Muscle of leg (tissue), 11 donors: ENCODE results near the gene POLDIP2. TPM values are rescaled to one million over a fixed set of nuclear protein-coding genes. Genes with fewer than 3 reads are reported as not detected.
A peak's percentile ranks its signal among the peaks of the same experiment; 100 is the strongest.

ENCODE experiments used
- DNase-seq: peaks from one replicate; pipeline ENCODE4 v3.0.0; 2013
- H3K27ac ChIP-seq: one replicate; pipeline ENCODE4 v1.5.1; 2013; ENCODE audit warnings: mild to moderate bottlenecking, low read length, control low read depth
- H3K27me3 ChIP-seq: one replicate; pipeline ENCODE4 v1.6.1; 2013; ENCODE audit warnings: low read length; ENCODE audit not compliant: control insufficient read depth, insufficient read depth
- H3K36me3 ChIP-seq: one replicate; pipeline ENCODE4 v1.6.1; 2013; ENCODE audit warnings: low read length; ENCODE audit not compliant: control insufficient read depth, insufficient read depth
- H3K4me1 ChIP-seq: one replicate; pipeline ENCODE4 v1.6.1; 2013; ENCODE audit warnings: low read length; ENCODE audit not compliant: control insufficient read depth, insufficient read depth
- H3K4me3 ChIP-seq: one replicate; pipeline ENCODE4 v1.5.1; 2013; ENCODE audit warnings: low read length, control low read depth
- H3K9me3 ChIP-seq: replicated peaks from 2 replicates; pipeline ENCODE4 v1.6.1; 2013; ENCODE audit warnings: low read depth, low read length; ENCODE audit not compliant: control insufficient read depth
- WGBS: methylation state at CpG from one replicate; pipeline ENCODE4 v1.1.5; 2013; ENCODE audit warnings: missing lambda C conversion rate; ENCODE audit not compliant: insufficient coverage; 5-methylcytosine and 5-hydroxymethylcytosine counted together
- polyA plus RNA-seq, 8 donors: library from polyadenylated mRNA; unstranded; fragments of 120-200 nt; gene quantifications; one replicate each; pipeline versions ENCODE4 v1.2.1 to v1.2.3, GENCODE V29; 2013; ENCODE audit warnings: inconsistent platforms in 1 of 8, low replicate concordance in 1 of 8; ENCODE audit not compliant: insufficient read length in 8 of 8, insufficient read depth in 1 of 8
- total RNA-seq: library from RNA; stranded (reverse); fragments of 120-200 nt; gene quantifications from one replicate; pipeline ENCODE4 v1.2.4, GENCODE V29; 2013

POLDIP2 gene
- total and polyA plus RNA-seq, 9 donors: 53.0 to 65.2 (median 60.5) TPM

DNA sequence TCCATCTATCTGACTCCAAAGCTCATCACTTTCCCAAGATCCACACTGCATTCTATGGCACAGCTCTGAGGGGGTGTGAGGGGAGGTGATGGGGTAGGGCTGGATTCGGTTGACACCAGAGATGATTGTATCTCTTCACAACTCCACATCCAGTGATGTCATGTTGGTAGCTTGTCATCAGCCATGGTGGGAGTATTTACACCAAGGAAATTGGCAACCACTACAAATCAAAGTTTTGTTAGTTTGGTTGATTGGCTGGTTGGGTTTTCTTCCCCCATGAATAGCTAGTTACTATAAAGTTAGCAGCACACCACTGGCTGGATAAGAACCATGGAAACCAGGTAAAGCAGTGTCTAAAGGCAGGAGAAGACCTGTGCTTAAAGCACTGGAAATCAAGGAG is 33.7 kb upstream of the POLDIP2 start:
- DNase-seq: no peak
- H3K36me3 ChIP-seq: peaks cover 48% of the 10 kb centered on the region
- H3K27ac ChIP-seq: no peak overlapping the region

DNA sequence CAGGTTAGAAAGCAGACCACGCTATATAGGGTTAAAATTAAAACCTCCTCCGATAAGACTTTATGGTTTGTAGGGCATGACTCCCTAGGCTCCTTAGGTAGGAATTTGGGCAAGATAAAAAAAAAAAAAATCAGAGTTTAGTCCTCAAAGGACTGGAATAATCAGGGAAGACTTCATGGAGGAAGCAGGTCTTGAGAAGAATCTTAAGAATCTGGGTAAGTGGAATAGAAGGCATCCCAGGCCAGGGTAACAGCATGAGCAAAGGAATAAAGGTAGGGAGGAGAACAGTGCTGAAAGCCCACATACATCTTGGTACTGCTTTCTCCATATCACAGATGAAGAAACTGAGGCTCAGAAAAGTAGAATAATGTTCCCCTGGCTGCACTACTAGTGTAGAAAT is 33.2 kb upstream of the POLDIP2 start:
- DNase-seq: no peak
- no peaks in the 10 kb centered on the region for H3K9me3 ChIP-seq
- no peaks in the 10 kb centered on the region for H3K27me3 ChIP-seq
- no CpG with 5 or more reads among the region's 2 CpGs for WGBS
- no peak overlapping the region for H3K4me3 ChIP-seq
- H3K4me1 ChIP-seq: no peaks in the 10 kb centered on the region
- peaks cover 44% of the 10 kb centered on the region for H3K36me3 ChIP-seq
- H3K27ac ChIP-seq: no peak overlapping the region

More for the DNA sequence above, 33.7 kb upstream of the POLDIP2 start:
- no peaks in the 10 kb centered on the region for H3K9me3 ChIP-seq
- no peak overlapping the region for H3K4me3 ChIP-seq
- H3K27me3 ChIP-seq: no peaks in the 10 kb centered on the region
- H3K4me1 ChIP-seq: no peaks in the 10 kb centered on the region
- WGBS: no CpG with 5 or more reads among the region's 1 CpG

DNA sequence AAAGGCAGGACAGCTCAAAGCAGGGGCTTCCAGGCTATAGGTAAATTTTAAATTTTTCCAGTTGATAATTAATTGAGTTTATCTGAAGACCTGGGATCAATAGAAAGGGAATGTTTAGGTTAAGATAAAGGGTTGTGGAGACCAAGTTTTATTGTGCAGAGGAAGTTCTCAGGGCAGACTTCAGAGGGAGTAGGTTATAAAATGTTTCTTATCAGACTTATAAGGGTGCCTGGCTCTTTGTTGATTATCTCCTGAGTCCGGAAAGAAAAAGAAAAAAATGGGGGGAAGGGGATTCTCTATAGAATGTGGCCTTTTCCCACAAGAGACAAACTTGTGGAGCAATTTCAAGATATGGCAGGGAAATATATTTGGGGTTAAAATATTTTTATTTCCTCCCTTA is 32.8 kb upstream of the POLDIP2 start:
- Histone ChIP-seq H3K4me3 (no peak overlapping the region), H3K9me3 (no peaks in the 10 kb centered on the region), H3K27me3 (no peaks in the 10 kb centered on the region), H3K36me3 (peaks cover 41% of the 10 kb centered on the region), H3K27ac (no peak overlapping the region), H3K4me1 (no peaks in the 10 kb centered on the region)
- no peak for DNase-seq
- no CpG with 5 or more reads among the region's 1 CpG for WGBS

DNA sequence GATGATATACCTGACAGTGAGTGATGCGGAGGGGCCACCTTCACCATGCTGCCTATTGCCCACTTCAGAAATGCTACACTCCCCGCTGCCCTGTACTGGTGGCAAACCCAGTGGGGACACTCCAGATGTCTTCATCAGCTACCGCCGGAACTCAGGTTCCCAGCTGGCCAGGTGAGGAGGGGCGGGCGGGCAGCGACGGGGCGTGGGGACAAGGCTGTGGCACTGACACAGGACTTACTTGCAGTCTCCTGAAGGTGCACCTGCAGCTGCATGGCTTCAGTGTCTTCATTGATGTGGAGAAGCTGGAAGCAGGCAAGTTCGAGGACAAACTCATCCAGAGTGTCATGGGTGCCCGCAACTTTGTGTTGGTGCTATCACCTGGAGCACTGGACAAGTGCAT is 30.8 kb upstream of the POLDIP2 start:
- 91% methylated on average over 11 of the region's 11 CpGs for WGBS
- Histone ChIP-seq H3K4me1 (peaks cover 5% of the 10 kb centered on the region), H3K9me3 (no peaks in the 10 kb centered on the region), H3K4me3 (no peak overlapping the region), H3K27ac (no peak overlapping the region), H3K27me3 (peaks cover 19% of the 10 kb centered on the region), H3K36me3 (peaks cover 35% of the 10 kb centered on the region)
- no peak for DNase-seq

DNA sequence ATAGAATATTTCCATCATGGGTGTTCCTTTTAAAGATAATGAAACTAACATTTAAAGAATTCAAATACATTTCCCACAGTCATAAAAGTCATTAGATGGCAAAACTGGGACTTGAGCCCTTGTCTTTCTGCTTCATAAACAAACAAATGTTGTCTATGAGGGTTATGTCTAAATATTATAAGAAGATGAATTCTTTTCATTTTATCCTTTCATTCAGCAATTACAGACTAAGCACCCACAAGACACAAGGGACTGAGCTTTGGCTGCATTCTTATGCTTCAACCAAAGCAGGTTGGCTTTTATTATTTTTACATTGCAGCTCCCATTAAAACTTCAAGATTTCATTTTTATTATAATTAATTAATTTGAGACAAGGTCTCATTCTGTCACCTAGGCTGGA is 29.1 kb upstream of the POLDIP2 start:
- DNase-seq: no peak
- Histone ChIP-seq H3K27me3 (peaks cover 27% of the 10 kb centered on the region), H3K27ac (no peak overlapping the region), H3K36me3 (peaks cover 32% of the 10 kb centered on the region), H3K9me3 (no peaks in the 10 kb centered on the region), H3K4me1 (peaks cover 5% of the 10 kb centered on the region), H3K4me3 (no peak overlapping the region)

DNA sequence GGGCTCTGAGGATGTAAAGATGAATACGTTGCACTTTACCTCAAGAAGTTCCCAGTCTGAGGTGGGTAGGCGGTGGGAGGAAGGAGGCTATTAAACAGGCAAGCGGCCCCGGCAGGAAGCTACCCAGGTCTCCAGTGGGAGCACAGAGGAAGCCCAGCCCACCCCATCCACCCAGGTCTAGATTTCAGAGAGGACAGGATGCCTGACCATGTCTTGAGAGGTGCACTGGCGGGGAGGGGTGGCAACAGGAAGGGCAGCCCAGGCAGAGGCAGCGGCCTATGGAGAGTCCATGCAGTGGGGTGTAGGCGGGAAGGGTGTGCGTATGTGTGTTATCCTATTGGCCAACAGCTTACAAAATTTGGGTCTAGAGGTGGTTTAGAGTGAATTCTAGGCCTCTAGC is 28.1 kb upstream of the POLDIP2 start:
- H3K27me3 ChIP-seq: peaks cover 36% of the 10 kb centered on the region
- no peak for DNase-seq
- peaks cover 23% of the 10 kb centered on the region for H3K36me3 ChIP-seq
- H3K4me3 ChIP-seq: no peak overlapping the region
- peaks cover 9% of the 10 kb centered on the region for H3K4me1 ChIP-seq
- H3K9me3 ChIP-seq: no peaks in the 10 kb centered on the region
- no peak overlapping the region for H3K27ac ChIP-seq
- 60% methylated on average over 1 of the region's 8 CpGs for WGBS

DNA sequence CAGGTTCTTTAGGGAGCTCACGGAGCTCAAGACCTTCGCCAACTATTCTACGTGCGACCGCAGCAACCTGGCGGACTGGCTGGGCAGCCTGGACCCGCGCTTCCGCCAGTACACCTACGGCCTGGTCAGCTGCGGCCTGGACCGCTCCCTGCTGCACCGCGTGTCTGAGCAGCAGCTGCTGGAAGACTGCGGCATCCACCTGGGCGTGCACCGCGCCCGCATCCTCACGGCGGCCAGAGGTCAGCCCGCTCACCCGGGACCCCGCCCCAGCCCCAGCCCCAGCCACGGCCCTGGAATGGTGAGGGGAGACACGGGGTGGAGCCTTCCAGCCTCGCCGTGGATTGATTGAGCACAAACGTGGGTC is 27.7 kb upstream of the POLDIP2 start:
- peaks cover 40% of the 10 kb centered on the region for H3K27me3 ChIP-seq
- WGBS: 25% methylated on average over 29 of the region's 29 CpGs
- peaks cover 20% of the 10 kb centered on the region for H3K36me3 ChIP-seq
- DNase-seq: no peak
- no peaks in the 10 kb centered on the region for H3K9me3 ChIP-seq
- H3K27ac ChIP-seq: no peak overlapping the region
- peak overlapping the region; percentile 24 for H3K4me3 ChIP-seq
- peaks cover 9% of the 10 kb centered on the region for H3K4me1 ChIP-seq

DNA sequence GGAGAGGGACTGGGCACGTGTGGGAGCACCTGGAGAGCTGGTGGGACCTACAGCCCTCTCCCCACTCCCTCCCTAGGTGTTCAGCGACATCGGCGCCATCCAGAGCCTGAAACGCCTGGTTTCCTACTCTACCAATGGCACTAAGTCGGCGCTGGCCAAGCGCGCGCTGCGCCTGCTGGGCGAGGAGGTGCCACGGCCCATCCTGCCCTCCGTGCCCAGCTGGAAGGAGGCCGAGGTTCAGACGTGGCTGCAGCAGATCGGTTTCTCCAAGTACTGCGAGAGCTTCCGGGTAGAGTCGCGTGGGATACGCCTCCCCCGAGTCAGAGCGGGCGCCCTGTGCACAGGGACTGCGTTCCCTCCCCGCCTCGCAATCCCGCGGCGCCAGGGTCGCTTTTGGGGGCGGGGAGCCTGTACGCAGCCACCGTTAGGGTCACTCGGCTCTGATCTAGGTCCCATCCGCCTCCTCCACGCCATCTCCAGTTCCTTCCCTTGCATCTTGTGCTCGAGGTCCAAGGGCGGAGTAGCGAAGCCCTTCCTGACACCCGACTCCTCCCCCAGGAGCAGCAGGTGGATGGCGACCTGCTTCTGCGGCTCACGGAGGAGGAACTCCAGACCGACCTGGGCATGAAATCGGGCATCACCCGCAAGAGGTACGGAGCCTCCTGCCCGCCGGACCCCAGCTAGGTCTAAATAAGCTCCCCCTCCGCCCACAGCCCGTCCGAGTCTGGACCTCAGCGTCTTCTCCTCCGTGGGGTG is 27.1 kb upstream of the POLDIP2 start:
- Histone ChIP-seq H3K27ac (no peak overlapping the region), H3K36me3 (peaks cover 18% of the 10 kb centered on the region), H3K9me3 (no peaks in the 10 kb centered on the region), H3K4me1 (peaks cover 9% of the 10 kb centered on the region), H3K4me3 (peak overlapping the region; percentile 24), H3K27me3 (peaks cover 40% of the 10 kb centered on the region)
- 12% methylated on average over 53 of the region's 56 CpGs for WGBS
- DNase-seq: no peak

DNA sequence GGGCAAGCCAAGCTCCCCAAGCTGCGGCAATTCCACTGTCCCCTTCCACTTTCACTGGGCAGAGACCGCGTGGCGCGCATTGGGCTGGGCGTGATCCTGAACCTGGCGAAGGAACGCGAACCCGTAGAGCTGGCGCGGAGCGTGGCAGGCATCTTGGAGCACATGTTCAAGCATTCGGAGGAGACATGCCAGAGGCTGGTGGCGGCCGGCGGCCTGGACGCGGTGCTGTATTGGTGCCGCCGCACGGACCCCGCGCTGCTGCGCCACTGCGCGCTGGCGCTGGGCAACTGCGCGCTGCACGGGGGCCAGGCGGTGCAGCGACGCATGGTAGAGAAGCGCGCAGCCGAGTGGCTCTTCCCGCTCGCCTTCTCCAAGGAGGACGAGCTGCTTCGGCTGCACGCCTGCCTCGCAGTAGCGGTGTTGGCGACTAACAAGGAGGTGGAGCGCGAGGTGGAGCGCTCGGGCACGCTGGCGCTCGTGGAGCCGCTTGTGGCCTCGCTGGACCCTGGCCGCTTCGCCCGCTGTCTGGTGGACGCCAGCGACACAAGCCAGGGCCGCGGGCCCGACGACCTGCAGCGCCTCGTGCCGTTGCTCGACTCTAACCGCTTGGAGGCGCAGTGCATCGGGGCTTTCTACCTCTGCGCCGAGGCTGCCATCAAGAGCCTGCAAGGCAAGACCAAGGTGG is 24.0 kb upstream of the POLDIP2 start:
- no peaks in the 10 kb centered on the region for H3K9me3 ChIP-seq
- no peak for DNase-seq
- WGBS: 11% methylated on average over 69 of the region's 72 CpGs
- no peak overlapping the region for H3K27ac ChIP-seq
- H3K36me3 ChIP-seq: no peaks in the 10 kb centered on the region
- H3K4me3 ChIP-seq: no peak overlapping the region
- H3K27me3 ChIP-seq: peaks cover 40% of the 10 kb centered on the region
- H3K4me1 ChIP-seq: peaks cover 9% of the 10 kb centered on the region

DNA sequence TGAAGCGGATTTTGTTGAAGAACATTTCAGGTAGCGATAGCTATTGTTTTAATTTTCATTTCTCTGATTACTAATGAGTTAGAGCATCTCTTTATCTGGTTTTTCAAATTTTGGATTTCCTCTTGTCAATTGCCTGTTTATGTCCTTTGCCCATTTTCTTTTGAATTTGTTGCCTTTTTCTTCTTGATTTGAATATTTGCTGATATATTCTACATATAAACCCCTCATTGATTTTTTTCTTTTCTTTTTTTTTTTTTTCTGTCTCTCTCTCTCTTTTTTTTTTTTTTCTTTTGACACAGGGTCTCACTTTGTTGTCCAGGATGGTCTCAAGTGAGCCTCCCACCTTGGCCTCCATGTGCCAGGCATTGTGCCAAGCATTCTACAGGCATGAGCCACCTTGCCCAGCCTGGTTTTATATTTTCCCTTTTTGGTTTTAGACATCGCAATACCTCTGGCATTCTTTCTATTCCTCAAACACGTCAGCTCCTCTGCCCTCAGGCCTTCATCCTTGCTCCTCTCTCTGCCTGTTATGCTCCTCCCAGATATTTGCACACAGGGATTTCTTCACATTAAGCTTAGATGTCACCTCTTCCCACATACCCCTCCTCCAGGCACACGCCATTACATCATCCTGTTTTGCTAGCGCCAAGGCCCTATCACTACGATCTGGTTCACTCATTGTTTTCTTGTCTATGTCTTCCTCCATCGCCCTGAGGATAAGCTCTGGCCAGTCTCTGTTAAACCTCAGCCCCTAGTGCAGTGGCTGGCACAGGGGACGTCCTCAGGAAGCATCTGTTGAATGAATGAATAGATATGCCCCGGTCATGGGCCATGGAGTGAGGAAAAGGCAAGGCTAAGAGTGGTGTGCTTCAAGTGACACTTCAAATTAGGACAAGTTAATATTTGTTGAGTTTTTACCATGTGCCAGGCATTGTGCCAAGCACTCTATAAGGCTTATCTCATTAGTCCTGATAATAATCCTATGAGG is 22.8 kb upstream of the POLDIP2 start:
- no peak overlapping the region for H3K4me3 ChIP-seq
- no peaks in the 10 kb centered on the region for H3K9me3 ChIP-seq
- WGBS: 86% methylated on average over 6 of the region's 10 CpGs
- peaks cover 9% of the 10 kb centered on the region for H3K4me1 ChIP-seq
- H3K36me3 ChIP-seq: no peaks in the 10 kb centered on the region
- DNase-seq: no peak
- H3K27me3 ChIP-seq: peaks cover 40% of the 10 kb centered on the region
- no peak overlapping the region for H3K27ac ChIP-seq
